Upper lobe of left lung (tissue), 6 donors: ENCODE data around the gene CCDC159. TPM values are rescaled to one million over a fixed set of nuclear protein-coding genes. Genes with fewer than 3 reads are reported as not detected.
A peak's percentile ranks its signal among the peaks of the same experiment; 100 is the strongest.

Experiments
- ATAC-seq, 2 donors: fragments of 200-7000 bp; cut with Tn5 transposase; one replicate each; pipeline ENCODE4 v1.9.1; 2022; ENCODE audit warnings: mild to moderate bottlenecking in 2 of 2, moderate library complexity in 2 of 2; ENCODE audit not compliant: low FRiP score in 2 of 2
- DNase-seq, 2 donors: peaks; one replicate each; pipeline ENCODE4 v3.0.0-alpha.2; 2019 to 2020
- H3K27ac ChIP-seq, 4 donors: fragments of 200-600 bp; sonication (generic); one replicate each; pipeline ENCODE4 v1.5.1; 2016 to 2019
- H3K27me3 ChIP-seq, 4 donors: fragments of 200-600 bp; sonication (generic); one replicate each; pipeline ENCODE4 v1.5.1; 2017 to 2019
- H3K36me3 ChIP-seq, 4 donors: fragments of 200-600 bp; sonication (generic); one replicate each; pipeline ENCODE4 v1.5.1; 2016 to 2019
- H3K4me1 ChIP-seq, 4 donors: fragments of 200-600 bp; sonication (generic); one replicate each; pipeline ENCODE4 v1.5.1; 2018 to 2019
- H3K4me3 ChIP-seq, 4 donors: fragments of 200-600 bp; sonication (generic); one replicate each; pipeline ENCODE4 v1.5.1; 2017 to 2019; ENCODE audit warnings: mild to moderate bottlenecking in 2 of 4, moderate library complexity in 1 of 4
- H3K9me3 ChIP-seq, 4 donors: fragments of 200-600 bp; sonication (generic); one replicate each; pipeline ENCODE4 v1.5.1; 2018 to 2019
- EP300 ChIP-seq, 4 donors: sonication (generic); formaldehyde crosslinking; IDR thresholded peaks; one replicate each; pipeline ENCODE4 v1.5.1; 2017; ENCODE audit warnings: antibody characterized with exemption in 4 of 4, control low read depth in 2 of 4
- POLR2A ChIP-seq, 4 donors: fragments of 450-650 bp; IDR thresholded peaks; one replicate each; pipeline ENCODE4 v1.5.1; 2016 to 2017; ENCODE audit warnings: antibody characterized with exemption in 4 of 4, mild to moderate bottlenecking in 2 of 4
- POLR2AphosphoS5 ChIP-seq, 2 donors: sonication (generic); formaldehyde crosslinking; IDR thresholded peaks; one replicate each; pipeline ENCODE4 v1.5.1; 2017; ENCODE audit warnings: antibody characterized with exemption in 2 of 2
- WGBS, 2 donors: methylation state at CpG; one replicate each; pipeline ENCODE4 v1.1.5; 2017 to 2018; 5-methylcytosine and 5-hydroxymethylcytosine counted together
- total RNA-seq, 6 donors: library from RNA; depleted of rRNA in 4 of 6; stranded (reverse); fragments of >200 nt in 4 of 6; gene quantifications; one replicate each; pipeline versions ENCODE4 v1.1.0 to v1.2.1, GENCODE V29; 2016 to 2021
- TF ChIP-seq, protein P1 (sequence below), 6 experiments: fragments of 450-650 bp in 4 of 6; fragments of 200-600 bp in 2 of 6; sonication (generic) in 2 of 6; IDR thresholded peaks; one replicate each; pipeline ENCODE4 v1.5.1; 2016 to 2019; ENCODE audit warnings: antibody characterized with exemption in 6 of 6
- donor health status: DM: no; HTN: no; CAD: no; lungs with moderate emphysema.
- donor health status: DM: no; HTN: yes; CAD: no; lungs with severe emphysema.

The CCDC159 gene
- total RNA-seq, 6 donors from 2014 or later: 17.5 to 176 (median 33.3) TPM

DNA sequence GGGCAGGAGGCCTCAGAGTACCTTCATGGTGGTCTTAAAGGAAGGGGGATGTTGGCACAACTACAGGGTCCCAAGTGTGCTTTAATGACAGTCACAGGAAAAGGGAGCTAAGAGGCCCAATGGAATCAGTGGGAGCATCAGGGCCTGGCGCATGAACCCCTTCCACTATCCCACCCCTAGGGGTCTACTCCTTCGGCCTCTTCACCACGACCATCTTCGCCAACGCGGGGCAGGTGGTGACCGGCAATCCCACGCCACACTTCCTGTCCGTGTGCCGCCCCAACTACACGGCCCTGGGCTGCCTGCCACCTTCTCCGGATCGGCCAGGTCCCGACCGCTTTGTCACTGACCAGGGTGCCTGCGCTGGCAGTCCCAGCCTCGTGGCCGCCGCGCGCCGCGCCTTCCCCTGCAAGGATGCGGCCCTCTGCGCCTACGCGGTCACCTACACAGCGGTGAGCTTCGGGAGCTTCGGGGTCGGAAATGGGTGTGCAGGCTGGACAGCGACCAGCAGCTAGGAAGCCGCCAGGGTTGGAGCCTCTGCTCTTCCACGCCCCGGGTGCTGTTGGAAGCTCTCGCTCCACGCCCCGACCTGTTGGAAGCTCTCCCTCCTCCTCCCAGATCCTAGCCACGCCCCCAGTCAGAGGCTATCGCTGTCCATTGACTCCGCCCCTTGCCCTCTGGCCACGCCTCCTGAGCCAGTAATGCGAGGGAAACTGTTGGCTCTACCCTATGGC is 14.9 kb downstream of the CCDC159 start:
- TF ChIP-seq POLR2AphosphoS5 (IDR thresholded peaks at IDR 0.05) (no peak), POLR2A (IDR thresholded peaks at IDR 0.05) (no peak), EP300 (IDR thresholded peaks at IDR 0.05) (no peak)
- TF ChIP-seq, protein P1, sequence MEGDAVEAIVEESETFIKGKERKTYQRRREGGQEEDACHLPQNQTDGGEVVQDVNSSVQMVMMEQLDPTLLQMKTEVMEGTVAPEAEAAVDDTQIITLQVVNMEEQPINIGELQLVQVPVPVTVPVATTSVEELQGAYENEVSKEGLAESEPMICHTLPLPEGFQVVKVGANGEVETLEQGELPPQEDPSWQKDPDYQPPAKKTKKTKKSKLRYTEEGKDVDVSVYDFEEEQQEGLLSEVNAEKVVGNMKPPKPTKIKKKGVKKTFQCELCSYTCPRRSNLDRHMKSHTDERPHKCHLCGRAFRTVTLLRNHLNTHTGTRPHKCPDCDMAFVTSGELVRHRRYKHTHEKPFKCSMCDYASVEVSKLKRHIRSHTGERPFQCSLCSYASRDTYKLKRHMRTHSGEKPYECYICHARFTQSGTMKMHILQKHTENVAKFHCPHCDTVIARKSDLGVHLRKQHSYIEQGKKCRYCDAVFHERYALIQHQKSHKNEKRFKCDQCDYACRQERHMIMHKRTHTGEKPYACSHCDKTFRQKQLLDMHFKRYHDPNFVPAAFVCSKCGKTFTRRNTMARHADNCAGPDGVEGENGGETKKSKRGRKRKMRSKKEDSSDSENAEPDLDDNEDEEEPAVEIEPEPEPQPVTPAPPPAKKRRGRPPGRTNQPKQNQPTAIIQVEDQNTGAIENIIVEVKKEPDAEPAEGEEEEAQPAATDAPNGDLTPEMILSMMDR (IDR thresholded peaks at IDR 0.05): no peak
- DNase-seq (peak; percentile 73 to 85), ATAC-seq (peak in 1 of 2 donors; percentile 52)
- Histone ChIP-seq H3K4me3 (peak overlapping the region in 1 of 4 donors; percentile 19), H3K4me1 (peaks cover 2 to 8% (median 4%) of the 10 kb centered on the region in 4 donors), H3K27me3 (no peaks in the 10 kb centered on the region), H3K9me3 (no peaks in the 10 kb centered on the region), H3K27ac (no peak overlapping the region), H3K36me3 (peaks cover 3 to 61% (median 39%) of the 10 kb centered on the region in 4 donors)
- WGBS, 2 donors: 68 to 75% methylated on average over 40 to 42 of the region's 43 CpGs

GRCh38 chr19:11361771-11362731 is 15.7 kb downstream of the CCDC159 start:
- TF ChIP-seq EP300 (IDR thresholded peaks at IDR 0.05) (no peak), POLR2AphosphoS5 (IDR thresholded peaks at IDR 0.05) (no peak), POLR2A (IDR thresholded peaks at IDR 0.05) (no peak)
- TF ChIP-seq, protein P1 (IDR thresholded peaks at IDR 0.05): no peak
- Histone ChIP-seq H3K9me3 (no peaks in the 10 kb centered on the region), H3K4me1 (peaks cover 0 to 1% (median 0%) of the 10 kb centered on the region in 4 donors), H3K4me3 (no peak overlapping the region), H3K36me3 (peaks cover 3 to 61% (median 39%) of the 10 kb centered on the region in 4 donors), H3K27me3 (no peaks in the 10 kb centered on the region), H3K27ac (no peak overlapping the region)
- peak in 1 of 2 donors; percentile 70 for DNase-seq
- ATAC-seq: no peak
- 89 to 91% methylated on average over 28 to 35 of the region's 35 CpGs for WGBS, 2 donors

DNA sequence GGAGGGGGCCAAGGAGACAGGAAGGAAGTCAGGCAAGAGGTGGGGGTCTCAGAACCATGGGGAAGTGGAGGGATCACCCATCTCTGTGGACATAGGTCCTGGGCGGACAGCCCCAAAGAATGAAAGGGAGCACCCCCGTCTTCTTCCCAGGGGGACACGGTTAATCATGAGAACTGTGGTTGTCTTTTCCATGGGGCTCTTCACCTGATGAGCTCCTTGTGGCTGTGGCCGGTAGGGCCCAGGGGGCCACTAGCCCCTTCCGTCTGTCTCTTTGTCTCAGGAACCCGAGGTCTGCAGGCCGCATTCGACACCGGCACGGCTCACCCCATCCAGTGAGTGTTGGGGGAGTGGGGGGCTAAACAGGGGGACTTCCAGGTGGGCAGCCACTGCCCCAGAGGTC is 17.6 kb downstream of the CCDC159 start:
- Histone ChIP-seq H3K27me3 (no peaks in the 10 kb centered on the region), H3K27ac (no peak overlapping the region), H3K4me3 (no peak overlapping the region), H3K36me3 (peaks cover 3 to 66% (median 43%) of the 10 kb centered on the region in 4 donors), H3K9me3 (no peaks in the 10 kb centered on the region), H3K4me1 (no peaks in the 10 kb centered on the region)
- 81 to 92% methylated on average over 3 to 10 of the region's 10 CpGs for WGBS, 2 donors
- ATAC-seq: no peak
- no peak for DNase-seq
- no peak for TF ChIP-seq EP300 (IDR thresholded peaks at IDR 0.05)
- TF ChIP-seq, protein P1 (IDR thresholded peaks at IDR 0.05): no peak
- TF ChIP-seq POLR2AphosphoS5 (IDR thresholded peaks at IDR 0.05): no peak
- no peak for TF ChIP-seq POLR2A (IDR thresholded peaks at IDR 0.05)

- no peak for ATAC-seq
- TF ChIP-seq, protein P1 (IDR thresholded peaks at IDR 0.05): no peak
- TF ChIP-seq EP300 (IDR thresholded peaks at IDR 0.05) (no peak), POLR2AphosphoS5 (IDR thresholded peaks at IDR 0.05) (no peak), POLR2A (IDR thresholded peaks at IDR 0.05) (no peak)
- WGBS, 2 donors: 91 to 98% methylated on average over 6 to 25 of the region's 28 CpGs
- Histone ChIP-seq H3K36me3 (peaks cover 3 to 61% (median 41%) of the 10 kb centered on the region in 4 donors), H3K27ac (no peak overlapping the region), H3K4me1 (no peaks in the 10 kb centered on the region), H3K9me3 (no peaks in the 10 kb centered on the region), H3K4me3 (no peak overlapping the region), H3K27me3 (no peaks in the 10 kb centered on the region)
- DNase-seq: peak in 1 of 2 donors; percentile 77
These were observed 18.1 kb downstream of the CCDC159 start for GRCh38 chr19:11364296-11364904.
